ENCODE measurements around the gene FGF21.

FGF21 gene

GRCh38 chr19:48724796-48725753, 30.2 kb upstream of the FGF21 start (continued):
- TF ChIP-seq ZFP69B (tag by site-specific recombination; IDR thresholded peaks at IDR 0.05), result 0 out of 2 replicates have a peak, but pooled peaks have one; percentile 11
- no peak; the same call in 1 of the 2 replicates for TF ChIP-seq ZNF558 (tag by site-specific recombination; IDR thresholded peaks at IDR 0.05)
- TF ChIP-seq ZFHX2 (tag by site-specific recombination; conservative IDR thresholded peaks at IDR 0.05), result peak; percentile 56
- peak; percentile 56 for TF ChIP-seq SP2 (tag by site-specific recombination; IDR thresholded peaks at IDR 0.05)
- no peak for TF ChIP-seq ZNF280D (tag by site-specific recombination; IDR thresholded peaks at IDR 0.05)
- peak; percentile 97 for TF ChIP-seq ZNF76 (tag by site-specific recombination; IDR thresholded peaks at IDR 0.05; ENCODE audit: borderline replicate concordance, low read depth)

- Histone ChIP-seq H3K9me3 (ENCODE audit: control insufficient read depth, insufficient read depth, low read depth, low read length) (no peaks in the 10 kb centered on the region), H3K36me3 (ENCODE audit: control insufficient read depth in 2 of 2, insufficient read depth in 1 of 2, low read length in 2 of 2) (no peaks in the 10 kb centered on the region), H3K4me3 (ENCODE audit: low read depth, low read length) (no peak overlapping the region), H3K27ac (ENCODE audit: extremely low read depth, low read depth, low read length) (no peak overlapping the region), H3K4me1 (ENCODE audit: control insufficient read depth, insufficient read depth, low read length) (no peaks in the 10 kb centered on the region; the same call in 1 of the 2 replicates)
- ChIA-PET CTCF (interaction anchor here (3.1 kb wide), 1 partner anchor 50 kb away, joined by 12 read pairs; no protein-coding TSS in a partner anchor), POLR2A (interaction anchor here (1.6 to 4.9 kb wide), 3 partner anchors 10 to 12 kb away, joined by 3 to 35 read pairs (median 5); no protein-coding TSS in a partner anchor)
- TF ChIP-seq ZNF473 (tag by site-specific recombination; IDR thresholded peaks at IDR 0.05), result no peak
- no peak for TF ChIP-seq ZBTB17 (tag by site-specific recombination; IDR thresholded peaks at IDR 0.05)
- no peak for TF ChIP-seq ZNF146 (tag by site-specific recombination; IDR thresholded peaks at IDR 0.05)
- TF ChIP-seq ZNF19 (tag by site-specific recombination; IDR thresholded peaks at IDR 0.05; ENCODE audit: low read depth), result no peak
- TF ChIP-seq SETDB1 (IDR thresholded peaks at IDR 0.05; ENCODE audit: insufficient read length, low read length), result no peak
- TF ChIP-seq SP2 (tag by site-specific recombination; IDR thresholded peaks at IDR 0.05), result peak; percentile 51; the same call in 1 of the 2 replicates
- TF ChIP-seq ZNF335 (tag by site-specific recombination; conservative IDR thresholded peaks at IDR 0.05), result no peak; the same call in none of the 2 replicates
- 0 out of 2 replicates have a peak, but pooled peaks have one; percentile 9 for TF ChIP-seq ZNF621 (tag by site-specific recombination; IDR thresholded peaks at IDR 0.05)
- no peak for TF ChIP-seq ZNF785 (tag by site-specific recombination; IDR thresholded peaks at IDR 0.05)
- no peak for TF ChIP-seq ZNF16 (tag by site-specific recombination; IDR thresholded peaks at IDR 0.05; ENCODE audit: low read depth)
- no peak for TF ChIP-seq KLF16 (tag by site-specific recombination; IDR thresholded peaks at IDR 0.05)
- no peak for TF ChIP-seq ZNF155 (tag by site-specific recombination; IDR thresholded peaks at IDR 0.05)
- TF ChIP-seq ZNF76 (tag by site-specific recombination; IDR thresholded peaks at IDR 0.05; ENCODE audit: borderline replicate concordance, low read depth), result no peak
- no peak for TF ChIP-seq ZNF169 (tag by site-specific recombination; IDR thresholded peaks at IDR 0.05)
- no peak for TF ChIP-seq ZNF26 (tag by site-specific recombination; IDR thresholded peaks at IDR 0.05)
- peak; percentile 67 for TF ChIP-seq SCRT2 (tag by site-specific recombination; IDR thresholded peaks at IDR 0.05)
- TF ChIP-seq EGR2 (tag by site-specific recombination; IDR thresholded peaks at IDR 0.05; ENCODE audit: low read depth), result no peak
- TF ChIP-seq HIC1 (tag by site-specific recombination; IDR thresholded peaks at IDR 0.05), result no peak
- no peak for TF ChIP-seq SP3 (tag by site-specific recombination; IDR thresholded peaks at IDR 0.05)
- no peak for TF ChIP-seq ZNF654 (tag by site-specific recombination; IDR thresholded peaks at IDR 0.05; ENCODE audit: low read depth)
- no peak for TF ChIP-seq ZNF747 (tag by site-specific recombination; IDR thresholded peaks at IDR 0.05)
- peak; percentile 93 for TF ChIP-seq ZNF629 (tag by site-specific recombination; IDR thresholded peaks at IDR 0.05)
- TF ChIP-seq ZNF571 (tag by site-specific recombination; IDR thresholded peaks at IDR 0.05), result no peak
Observed at GRCh38 chr19:48726556-48726955, 28.8 kb upstream of the FGF21 start.
